IMR-90 (cell line): ENCODE measurements around the gene TMEM9. TPM values are rescaled to one million over a fixed set of nuclear protein-coding genes. Genes with fewer than 3 reads are reported as not detected.

Experiments
- ATAC-seq: fragments of 200-7000 bp; cut with Tn5 transposase; 2 replicates; pipeline ENCODE4 v1.9.1; 2020; ENCODE audit warnings: low read depth, mild to moderate bottlenecking, moderate library complexity
- BruUV-seq: library from RNA; stranded (reverse); fragments of 400-500 nt; replicated peaks from 2 replicates; lab custom pipeline; 2021; lab: Mats Ljungman, UMichigan
- CTCF ChIA-PET: fragments of 300-600 bp; formaldehyde crosslinking; extraction: SDS; loops from one replicate; lab custom pipeline; 2021; ENCODE audit warnings: antibody characterized with exemption; lab: Yijun Ruan, JAX
- POLR2A ChIA-PET: fragments of 300-600 bp; sonication (Branson Sonifier 250); formaldehyde crosslinking; loops from one replicate; lab custom pipeline; 2022; ENCODE audit warnings: antibody characterized with exemption; ENCODE audit not compliant: unreplicated experiment; lab: Charles Lee
- DNase-seq: peaks from one replicate; pipeline ENCODE4 v3.0.0; 2013
- H2AFZ ChIP-seq: replicated peaks from 2 replicates; pipeline ENCODE3; 2013; ENCODE audit warnings: low read length, mild to moderate bottlenecking; ENCODE audit not compliant: poor library complexity
- H2AK5ac ChIP-seq: 2 replicates; pipeline ENCODE4 v1.6.1; 2013; ENCODE audit warnings: low read depth, low read length, inconsistent platforms
- H2AK9ac ChIP-seq: replicated peaks from 2 replicates; pipeline ENCODE3; 2013; ENCODE audit warnings: mild to moderate bottlenecking, low read depth, low read length, moderate library complexity; ENCODE audit not compliant: poor library complexity
- H2BK120ac ChIP-seq: 2 replicates; pipeline ENCODE4 v1.6.1; 2013; ENCODE audit warnings: low read depth, low read length, inconsistent platforms
- H2BK15ac ChIP-seq: 3 replicates; pipeline ENCODE4 v1.6.1; 2013; ENCODE audit warnings: low read depth, low read length, inconsistent platforms
- H2BK20ac ChIP-seq: 2 replicates; pipeline ENCODE4 v1.6.1; 2013; ENCODE audit warnings: low read depth, mild to moderate bottlenecking, inconsistent platforms, low read length, moderate library complexity
- H2BK5ac ChIP-seq: 2 replicates; pipeline ENCODE4 v1.6.1; 2013; ENCODE audit warnings: mild to moderate bottlenecking, low read depth, low read length, inconsistent platforms; ENCODE audit not compliant: poor library complexity, severe bottlenecking
- H3K14ac ChIP-seq: replicated peaks from 2 replicates; pipeline ENCODE4 v1.6.1; 2013; ENCODE audit warnings: low read depth, low read length, inconsistent platforms
- H3K18ac ChIP-seq: 2 replicates; pipeline ENCODE4 v1.6.1; 2013; ENCODE audit warnings: low read depth, low read length, control low read depth
- H3K23ac ChIP-seq: 2 replicates; pipeline ENCODE4 v1.6.1; 2013; ENCODE audit warnings: low read depth, low read length, inconsistent platforms
- H3K27ac ChIP-seq: 2 replicates; pipeline ENCODE4 v1.5.1; 2013; ENCODE audit warnings: mild to moderate bottlenecking, control low read depth, low read length; ENCODE audit not compliant: insufficient read depth
- H3K27me3 ChIP-seq: 2 replicates; pipeline ENCODE4 v1.6.1; 2013; ENCODE audit warnings: low read length; ENCODE audit not compliant: control insufficient read depth, insufficient read depth
- H3K36me3 ChIP-seq: 2 replicates; pipeline ENCODE4 v1.6.1; 2013; ENCODE audit warnings: low read length, mixed read lengths; ENCODE audit not compliant: control insufficient read depth, insufficient read depth
- H3K4ac ChIP-seq: 2 replicates; pipeline ENCODE4 v1.6.1; 2013; ENCODE audit warnings: low read depth, low read length, inconsistent platforms
- H3K4me1 ChIP-seq: 2 replicates; pipeline ENCODE4 v1.6.1; 2013; ENCODE audit warnings: low read length, mixed read lengths; ENCODE audit not compliant: control insufficient read depth, insufficient read depth
- H3K4me2 ChIP-seq: 2 replicates; pipeline ENCODE4 v1.6.1; 2013; ENCODE audit warnings: low read depth, mild to moderate bottlenecking, control low read depth, low read length, moderate library complexity
- H3K4me3 ChIP-seq: 2 replicates; pipeline ENCODE4 v1.5.1; 2013; ENCODE audit warnings: low read depth, mild to moderate bottlenecking, control low read depth, low read length, moderate library complexity; ENCODE audit not compliant: insufficient read depth
- H3K56ac ChIP-seq: 2 replicates; pipeline ENCODE4 v1.6.1; 2013; ENCODE audit warnings: low read length, inconsistent platforms; ENCODE audit not compliant: insufficient read depth; ENCODE audit errors: extremely low read depth
- H3K79me1 ChIP-seq, 2 experiments: 2 replicates each; pipeline ENCODE4 v1.6.1; 2013; ENCODE audit warnings: low read length in 2 of 2, inconsistent platforms in 1 of 2, low read depth in 1 of 2
- H3K9ac ChIP-seq: 2 replicates; pipeline ENCODE4 v1.6.1; 2013; ENCODE audit warnings: low read depth, low read length, control low read depth
- H3K9me1 ChIP-seq: 2 replicates; pipeline ENCODE4 v1.6.1; 2013; ENCODE audit warnings: low read length, inconsistent platforms; ENCODE audit not compliant: insufficient read depth
- H3K9me3 ChIP-seq: 2 replicates; pipeline ENCODE4 v1.6.1; 2013; ENCODE audit warnings: low read length; ENCODE audit not compliant: control insufficient read depth, insufficient read depth
- H4K20me1 ChIP-seq: 2 replicates; pipeline ENCODE4 v1.6.1; 2013; ENCODE audit warnings: low read length, inconsistent platforms; ENCODE audit not compliant: insufficient read depth
- H4K5ac ChIP-seq: 2 replicates; pipeline ENCODE4 v1.6.1; 2013; ENCODE audit warnings: mild to moderate bottlenecking, low read depth, low read length, control low read depth
- H4K8ac ChIP-seq, 2 experiments: 2 replicates each; pipeline ENCODE4 v1.6.1; 2013; ENCODE audit warnings: low read depth in 2 of 2, low read length in 2 of 2, control low read depth in 1 of 2, inconsistent platforms in 1 of 2
- H4K91ac ChIP-seq: 2 replicates; pipeline ENCODE4 v1.6.1; 2013; ENCODE audit warnings: low read depth, low read length, inconsistent platforms; ENCODE audit not compliant: insufficient read depth
- BHLHE40 ChIP-seq: fragments of 150-350 bp; IDR thresholded peaks from 2 replicates; pipeline ENCODE4 v1.6.1; 2016; ENCODE audit warnings: mild to moderate bottlenecking, low read depth, low read length
- CEBPB ChIP-seq: IDR thresholded peaks from 2 replicates; pipeline ENCODE4 v1.6.1; 2012; ENCODE audit warnings: low read depth, low read length, improper control_type of control experiment
- CHD1 ChIP-seq: IDR thresholded peaks from 2 replicates; pipeline ENCODE4 v1.6.1; 2012; ENCODE audit warnings: low read depth, low read length, improper control_type of control experiment
- FOS ChIP-seq: fragments of 150-350 bp; IDR thresholded peaks from 2 replicates; pipeline ENCODE4 v1.6.1; 2016; ENCODE audit warnings: low read depth, low read length
- MAFK ChIP-seq: IDR thresholded peaks from 2 replicates; pipeline ENCODE4 v1.6.1; 2012; ENCODE audit warnings: low read depth, low read length, improper control_type of control experiment
- MAZ ChIP-seq: IDR thresholded peaks from 2 replicates; pipeline ENCODE4 v1.6.1; 2012; ENCODE audit warnings: low read depth, mild to moderate bottlenecking, low read length, improper control_type of control experiment, moderate library complexity, borderline replicate concordance
- MXI1 ChIP-seq: IDR thresholded peaks from 2 replicates; pipeline ENCODE4 v1.6.1; 2012; ENCODE audit warnings: low read depth, mild to moderate bottlenecking, low read length, moderate library complexity, borderline replicate concordance
- NFE2L2 ChIP-seq: fragments of 150-350 bp; IDR thresholded peaks from 2 replicates; pipeline ENCODE4 v1.6.1; 2016; ENCODE audit warnings: low read depth, mild to moderate bottlenecking, low read length
- POLR2A ChIP-seq: IDR thresholded peaks from 2 replicates; pipeline ENCODE4 v1.6.1; 2012; ENCODE audit warnings: mild to moderate bottlenecking, low read depth, low read length
- RAD21 ChIP-seq: IDR thresholded peaks from 2 replicates; pipeline ENCODE4 v1.6.1; 2012; ENCODE audit warnings: low read length, improper control_type of control experiment
- RCOR1 ChIP-seq: IDR thresholded peaks from 2 replicates; pipeline ENCODE4 v1.6.1; 2012; ENCODE audit warnings: mild to moderate bottlenecking, low read length, improper control_type of control experiment; ENCODE audit not compliant: insufficient replicate concordance
- RFX5 ChIP-seq: IDR thresholded peaks from 2 replicates; pipeline ENCODE4 v1.8.0; 2012; ENCODE audit warnings: low read depth, mild to moderate bottlenecking, low read length, moderate library complexity
- SMC3 ChIP-seq: fragments of 150-350 bp; IDR thresholded peaks from 2 replicates; pipeline ENCODE4 v1.6.1; 2016; ENCODE audit warnings: low read depth, mild to moderate bottlenecking, antibody characterized with exemption, low read length, moderate library complexity
- WGBS, 2 experiments: methylation state at CpG; one replicate each; pipeline versions ENCODE4 v1.1.5 to v1.1.7; 2013; ENCODE audit warnings: missing lambda C conversion rate in 2 of 2; ENCODE audit not compliant: insufficient read length in 1 of 2; ENCODE audit errors: extremely low coverage in 2 of 2; 5-methylcytosine and 5-hydroxymethylcytosine counted together
- dilution Hi-C: fragments of 300-500 bp; cut with HindIII; formaldehyde crosslinking; loops from one replicate; pipeline ENCODE4 v1.14.3; 2018; ENCODE audit warnings: low sequenced_read_pairs; ENCODE audit not compliant: unreplicated experiment
- in situ Hi-C: fragments of 300-500 bp; cut with MboI; formaldehyde crosslinking; loops from 3 replicates; pipeline ENCODE4 v1.14.3; 2019; ENCODE audit warnings: low sequenced_read_pairs, inconsistent platforms, mixed read lengths
- intact Hi-C: fragments of 100-400 bp; cut with micrococcal nuclease; formaldehyde crosslinking; loops from 2 replicates; pipeline ENCODE4 v1.10.0; 2022
- polyA plus RNA-seq, 3 experiments: library from polyadenylated mRNA; depleted of rRNA; stranded (reverse); fragments of >200 nt; gene quantifications; 2 replicates each; pipeline ENCODE4 v1.2.3, GENCODE V29; 2012; ENCODE audit warnings: low replicate concordance in 1 of 3
- total RNA-seq: library from RNA; depleted of rRNA; stranded (reverse); fragments of >200 nt; gene quantifications from 2 replicates; pipeline ENCODE4 v1.2.3, GENCODE V29; 2012
- TF ChIP-seq, protein P1 (sequence below): fragments of 150-350 bp; IDR thresholded peaks from 2 replicates; pipeline ENCODE4 v1.6.1; 2017; ENCODE audit warnings: mild to moderate bottlenecking, antibody characterized with exemption, low read length, low read depth
- TF ChIP-seq, protein P2 (sequence below): conservative IDR thresholded peaks from 2 replicates; pipeline ENCODE4 v1.5.1; 2012; ENCODE audit warnings: mild to moderate bottlenecking, low read depth, low read length, improper control_type of control experiment
- TF ChIP-seq, protein P3 (sequence below): fragments of 150-350 bp; IDR thresholded peaks from 2 replicates; pipeline ENCODE4 v1.6.1; 2016; ENCODE audit warnings: low read depth, mild to moderate bottlenecking, low read length, moderate library complexity, borderline replicate concordance

Gene TMEM9
- total and polyA plus RNA-seq, 2 of the 4 experiments (the other 2 are of a cell fraction): 76.7 to 107 TPM

DNA sequence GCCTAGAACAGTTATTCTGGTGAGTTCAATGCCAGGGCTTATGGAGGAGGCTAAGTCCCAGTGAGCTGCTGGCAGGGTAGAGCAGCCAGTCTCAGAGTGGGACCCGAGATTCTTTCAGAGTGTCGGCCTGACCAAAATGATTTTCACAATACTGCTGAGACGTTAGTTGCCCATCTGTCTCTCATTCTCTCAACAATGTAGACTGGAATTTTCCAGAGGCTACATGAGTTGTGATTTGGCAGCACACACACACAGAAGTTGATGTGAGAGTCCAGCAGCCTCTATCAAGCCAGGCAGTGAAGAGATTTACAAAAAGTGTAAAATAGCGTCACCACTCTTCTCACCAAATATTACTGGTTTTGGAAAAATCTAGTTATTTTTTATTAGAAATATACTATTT is 63.7 kb downstream of the TMEM9 start:
- POLR2A ChIA-PET: interaction anchor here (0.5 kb wide), 1 partner anchor 483 kb away, joined by 3 read pairs; no protein-coding TSS in a partner anchor
- Histone ChIP-seq H3K79me1 (no peaks in the 10 kb centered on the region), H2AK5ac (no peak overlapping the region), H2BK5ac (no peak overlapping the region), H4K20me1 (no peaks in the 10 kb centered on the region), H3K56ac (no peak overlapping the region), H2AK9ac (no peak overlapping the region), H2BK120ac (no peak overlapping the region), H2BK20ac (no peak overlapping the region), H3K9me3 (no peaks in the 10 kb centered on the region), H3K27me3 (peaks cover 69% of the 10 kb centered on the region), H3K9me1 (no peaks in the 10 kb centered on the region), H3K27ac (no peak overlapping the region), H3K18ac (no peak overlapping the region), H3K14ac (no peak overlapping the region), H3K9ac (no peak overlapping the region), H3K4me1 (no peaks in the 10 kb centered on the region), H4K5ac (no peak overlapping the region), H3K4me2 (no peak overlapping the region), H4K8ac (no peak overlapping the region), H4K91ac (no peak overlapping the region), H2AFZ (no peak overlapping the region), H3K36me3 (no peaks in the 10 kb centered on the region), H2BK15ac (no peak overlapping the region), H3K23ac (no peak overlapping the region), H3K4ac (no peak overlapping the region), H3K4me3 (no peak overlapping the region)
- BruUV-seq: no TSS peak
- in situ Hi-C loops: no loop called here
- CTCF ChIA-PET: no interaction called here
- TF ChIP-seq MXI1 (no peak), MAZ (no peak), FOS (no peak), MAFK (no peak), RAD21 (no peak), CHD1 (no peak), RFX5 (no peak), SMC3 (no peak), RCOR1 (no peak), CEBPB (no peak), NFE2L2 (no peak), BHLHE40 (no peak), POLR2A (no peak)
- TF ChIP-seq, protein P1, sequence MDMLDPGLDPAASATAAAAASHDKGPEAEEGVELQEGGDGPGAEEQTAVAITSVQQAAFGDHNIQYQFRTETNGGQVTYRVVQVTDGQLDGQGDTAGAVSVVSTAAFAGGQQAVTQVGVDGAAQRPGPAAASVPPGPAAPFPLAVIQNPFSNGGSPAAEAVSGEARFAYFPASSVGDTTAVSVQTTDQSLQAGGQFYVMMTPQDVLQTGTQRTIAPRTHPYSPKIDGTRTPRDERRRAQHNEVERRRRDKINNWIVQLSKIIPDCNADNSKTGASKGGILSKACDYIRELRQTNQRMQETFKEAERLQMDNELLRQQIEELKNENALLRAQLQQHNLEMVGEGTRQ: no peak
- TF ChIP-seq, protein P2, sequence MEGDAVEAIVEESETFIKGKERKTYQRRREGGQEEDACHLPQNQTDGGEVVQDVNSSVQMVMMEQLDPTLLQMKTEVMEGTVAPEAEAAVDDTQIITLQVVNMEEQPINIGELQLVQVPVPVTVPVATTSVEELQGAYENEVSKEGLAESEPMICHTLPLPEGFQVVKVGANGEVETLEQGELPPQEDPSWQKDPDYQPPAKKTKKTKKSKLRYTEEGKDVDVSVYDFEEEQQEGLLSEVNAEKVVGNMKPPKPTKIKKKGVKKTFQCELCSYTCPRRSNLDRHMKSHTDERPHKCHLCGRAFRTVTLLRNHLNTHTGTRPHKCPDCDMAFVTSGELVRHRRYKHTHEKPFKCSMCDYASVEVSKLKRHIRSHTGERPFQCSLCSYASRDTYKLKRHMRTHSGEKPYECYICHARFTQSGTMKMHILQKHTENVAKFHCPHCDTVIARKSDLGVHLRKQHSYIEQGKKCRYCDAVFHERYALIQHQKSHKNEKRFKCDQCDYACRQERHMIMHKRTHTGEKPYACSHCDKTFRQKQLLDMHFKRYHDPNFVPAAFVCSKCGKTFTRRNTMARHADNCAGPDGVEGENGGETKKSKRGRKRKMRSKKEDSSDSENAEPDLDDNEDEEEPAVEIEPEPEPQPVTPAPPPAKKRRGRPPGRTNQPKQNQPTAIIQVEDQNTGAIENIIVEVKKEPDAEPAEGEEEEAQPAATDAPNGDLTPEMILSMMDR: no peak
- TF ChIP-seq, protein P3, sequence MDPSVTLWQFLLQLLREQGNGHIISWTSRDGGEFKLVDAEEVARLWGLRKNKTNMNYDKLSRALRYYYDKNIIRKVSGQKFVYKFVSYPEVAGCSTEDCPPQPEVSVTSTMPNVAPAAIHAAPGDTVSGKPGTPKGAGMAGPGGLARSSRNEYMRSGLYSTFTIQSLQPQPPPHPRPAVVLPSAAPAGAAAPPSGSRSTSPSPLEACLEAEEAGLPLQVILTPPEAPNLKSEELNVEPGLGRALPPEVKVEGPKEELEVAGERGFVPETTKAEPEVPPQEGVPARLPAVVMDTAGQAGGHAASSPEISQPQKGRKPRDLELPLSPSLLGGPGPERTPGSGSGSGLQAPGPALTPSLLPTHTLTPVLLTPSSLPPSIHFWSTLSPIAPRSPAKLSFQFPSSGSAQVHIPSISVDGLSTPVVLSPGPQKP: no peak
- intact Hi-C loops: no loop called here
- dilution Hi-C loops: no loop called here
- no peak for DNase-seq
- WGBS, 2 experiments: no CpG with 5 or more reads among the region's 4 CpGs
- no peak for ATAC-seq
